Posterior vena cava (tissue), 2 donors: ENCODE measurements around the gene RB1. TPM values are rescaled to one million over a fixed set of nuclear protein-coding genes. Genes with fewer than 3 reads are reported as not detected.
A peak's percentile ranks its signal among the peaks of the same experiment; 100 is the strongest.
"Not testable (repeated sequence)": the region's sequence is repeated elsewhere in the genome, so short reads cannot be mapped to it uniquely, and the experiment has no call there.

ENCODE experiments used
- DNase-seq: peaks from one replicate; pipeline ENCODE4 v3.0.0-alpha.2; 2020; ENCODE audit warnings: low spot score
- intact Hi-C, 2 donors: fragments of 100-400 bp; cut with DNase I; formaldehyde crosslinking; loops; one replicate each; pipeline versions ENCODE4 v1.14.1 to v1.14.2; 2022 to 2023
- total RNA-seq, 2 donors: library from RNA; stranded (reverse); fragmentation: NEBNext Ultra II Directional; extraction: Animal tissue kit (Norgen Biotek cat#: 25700); gene quantifications; one replicate each; pipeline ENCODE4 v1.2.1, GENCODE V29; 2021
- donor health status: DM: yes; HTN: yes; CAD: no.
- donor health status: DM: yes; HTN: yes; CAD: no.

The RB1 gene
- total RNA-seq, 2 donors from 2014 or later, result 33.3 to 35.9 TPM

GRCh38 chr13:48431431-48431830 lies 127.9 kb downstream of the RB1 start:
- DNase-seq, result no peak
- intact Hi-C loops, result no loop called here

GRCh38 chr13:48431987-48432615 lies 128.6 kb downstream of the RB1 start:
- intact Hi-C loops, result no loop called here
- no peak for DNase-seq

GRCh38 chr13:48434200-48434599 lies 130.6 kb downstream of the RB1 start:
- no peak for DNase-seq
- intact Hi-C loops, result no loop called here

DNA sequence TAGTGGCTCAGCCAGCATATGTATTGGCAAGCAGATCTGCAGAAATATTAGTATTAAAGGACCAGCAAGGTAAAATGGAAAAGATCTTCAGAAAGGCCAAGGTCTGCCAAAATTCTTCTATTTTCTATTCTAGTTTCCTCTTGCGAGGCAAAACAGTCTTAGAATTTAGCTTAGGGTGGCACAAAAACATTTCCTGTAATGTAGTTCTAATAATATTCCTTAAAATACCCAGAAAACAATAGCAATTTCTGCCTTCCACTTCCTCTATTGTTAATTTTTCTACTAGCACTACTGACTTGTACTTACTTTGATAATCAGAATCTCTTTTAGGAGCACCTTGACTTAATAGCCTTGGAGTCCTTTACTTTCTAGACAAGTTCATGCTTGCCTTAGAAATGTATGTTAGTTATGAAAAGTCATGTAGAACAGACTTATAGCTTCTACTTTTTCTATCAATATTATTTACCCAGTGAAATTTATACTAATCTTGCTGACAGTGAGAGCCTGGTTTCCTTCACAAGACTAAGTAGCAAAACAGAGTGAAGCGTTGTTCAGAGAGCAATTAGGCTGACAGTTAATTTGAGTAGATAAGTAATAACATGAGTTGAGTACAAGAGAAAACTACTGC lies 133.2 kb downstream of the RB1 start:
- intact Hi-C loops, result no loop called here
- DNase-seq, result no peak

- peak; percentile 86 for DNase-seq
- intact Hi-C loops, result no loop called here
These were observed 133.8 kb downstream of the RB1 start for GRCh38 chr13:48437371-48437770.

GRCh38 chr13:48443442-48444208 lies 140.1 kb downstream of the RB1 start:
- no peak for DNase-seq
- intact Hi-C loops, result no loop called here

DNA sequence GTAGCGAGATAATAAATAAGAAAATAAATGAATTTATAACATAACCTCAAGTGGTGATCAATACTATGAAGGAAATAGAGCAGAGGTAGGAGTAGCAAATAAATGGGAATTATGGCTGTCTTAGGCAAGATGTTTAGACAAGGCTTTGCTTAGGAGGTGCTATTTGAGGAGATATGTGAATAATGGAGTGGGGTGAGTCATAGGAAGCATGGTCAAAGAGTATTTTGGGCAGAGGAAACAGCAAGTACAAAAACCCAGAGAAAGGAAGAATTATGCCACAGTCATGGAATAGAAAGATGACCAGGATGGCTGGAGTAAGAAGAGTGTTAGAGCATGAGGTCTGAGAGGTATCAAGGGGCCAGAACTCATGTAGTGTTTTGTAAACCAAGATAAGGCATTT lies 142.9 kb downstream of the RB1 start:
- intact Hi-C loops, result no loop called here
- DNase-seq, result no peak

DNA sequence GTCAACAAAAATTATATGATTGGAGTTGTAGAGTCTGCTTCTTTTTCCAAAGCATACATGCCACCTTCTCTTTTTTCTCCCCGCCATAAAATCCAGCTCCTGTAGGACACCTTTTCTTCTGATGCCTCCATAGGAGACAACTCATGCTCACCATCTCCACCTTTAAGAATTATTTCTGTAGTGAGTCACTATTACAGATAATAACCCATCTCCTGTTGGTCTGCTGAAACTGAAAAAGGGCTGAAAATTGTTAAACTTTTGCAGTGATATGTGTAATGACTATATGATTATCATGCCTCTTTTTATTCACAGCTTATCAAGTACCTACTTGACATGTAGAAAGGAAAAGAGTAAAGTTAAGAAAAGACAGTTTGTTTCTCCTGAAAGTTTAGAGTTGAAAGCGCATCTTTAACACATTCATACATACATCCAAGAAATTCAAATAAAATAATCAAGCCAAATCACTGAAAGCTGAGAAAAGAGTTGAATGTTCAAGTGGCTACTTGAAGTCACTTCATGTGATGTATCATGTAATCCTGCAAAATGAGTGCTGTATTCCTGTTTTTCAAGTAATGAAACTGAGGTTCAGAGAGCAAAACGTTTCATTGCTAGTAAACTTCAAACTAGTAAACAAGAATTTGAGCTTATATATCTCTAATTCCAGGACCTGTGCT lies 144.9 kb downstream of the RB1 start:
- intact Hi-C loops, result no loop called here
- DNase-seq, result no peak

DNA sequence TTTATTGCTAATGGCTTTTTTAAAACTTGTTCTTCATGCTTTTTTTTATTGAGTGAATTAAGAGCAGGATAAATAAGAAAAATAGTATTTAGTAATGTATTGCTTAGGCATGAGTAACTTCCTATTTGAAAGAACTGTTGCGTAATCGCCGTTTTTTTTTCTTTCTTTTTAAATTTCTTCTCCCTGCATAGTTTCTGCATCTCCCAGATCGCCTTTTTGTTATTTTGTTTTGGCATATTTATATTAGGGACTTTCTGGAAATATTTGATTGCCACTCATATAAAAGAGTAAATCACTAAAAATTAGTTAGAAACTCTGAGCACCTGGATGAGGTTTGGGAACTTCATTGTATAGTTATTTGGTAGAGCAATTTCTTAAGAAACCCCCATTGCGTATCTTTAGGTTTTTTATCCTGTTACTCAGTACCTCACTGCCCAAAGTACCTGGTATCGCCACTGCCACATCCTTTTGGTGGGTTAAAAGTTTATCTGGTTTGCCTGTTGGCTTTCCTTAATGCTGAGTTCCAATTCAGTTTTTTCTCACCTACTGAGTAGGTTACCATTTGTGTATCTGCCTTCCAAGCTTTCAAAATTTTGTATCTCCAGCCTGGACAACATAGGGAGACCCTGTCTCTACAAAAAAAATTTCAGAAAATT lies 145.5 kb downstream of the RB1 start:
- intact Hi-C loops, result no loop called here
- no peak for DNase-seq

- intact Hi-C loops, result loop anchor here in 1 of 2 donors (2.0 kb wide), 1 partner anchor 43 kb away; no protein-coding TSS in a partner anchor
- DNase-seq, result no peak
These were observed 146.1 kb downstream of the RB1 start for GRCh38 chr13:48449656-48450055.

DNA sequence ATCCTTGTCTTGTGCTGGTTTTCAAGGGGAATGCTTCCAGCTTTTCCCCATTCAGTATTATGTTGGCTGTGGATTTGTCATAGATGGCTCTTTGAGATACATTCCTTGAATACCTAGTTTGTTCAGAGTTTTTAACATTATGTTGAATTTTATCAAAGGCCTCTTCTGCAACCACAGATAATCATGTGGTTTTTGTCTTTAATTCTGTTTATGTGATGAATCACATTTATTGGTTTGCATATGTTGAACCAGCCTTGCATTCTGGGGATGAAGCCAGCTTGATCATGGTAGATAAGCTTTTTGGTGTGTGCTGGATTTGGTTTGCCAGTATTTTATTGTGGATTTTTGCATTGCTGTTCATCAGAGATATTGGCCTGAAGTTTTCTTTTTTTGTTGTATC lies 147.6 kb downstream of the RB1 start:
- intact Hi-C loops, result loop anchor here in 1 of 2 donors (2.0 kb wide), 1 partner anchor 42 kb away; no protein-coding TSS in a partner anchor
- DNase-seq, result not testable (repeated sequence)

GRCh38 chr13:48456546-48456945 lies 153.0 kb downstream of the RB1 start:
- peak; percentile 78 for DNase-seq
- intact Hi-C loops, result loop anchor here in 1 of 2 donors (1.0 to 2.0 kb wide), 2 partner anchors 32 to 50 kb away; no protein-coding TSS in a partner anchor

- intact Hi-C loops, result loop anchor here in 1 of 2 donors (2.0 kb wide), 1 partner anchor 49 kb away; no protein-coding TSS in a partner anchor
- no peak for DNase-seq
These were observed 154.2 kb downstream of the RB1 start for GRCh38 chr13:48457578-48458242.

DNA sequence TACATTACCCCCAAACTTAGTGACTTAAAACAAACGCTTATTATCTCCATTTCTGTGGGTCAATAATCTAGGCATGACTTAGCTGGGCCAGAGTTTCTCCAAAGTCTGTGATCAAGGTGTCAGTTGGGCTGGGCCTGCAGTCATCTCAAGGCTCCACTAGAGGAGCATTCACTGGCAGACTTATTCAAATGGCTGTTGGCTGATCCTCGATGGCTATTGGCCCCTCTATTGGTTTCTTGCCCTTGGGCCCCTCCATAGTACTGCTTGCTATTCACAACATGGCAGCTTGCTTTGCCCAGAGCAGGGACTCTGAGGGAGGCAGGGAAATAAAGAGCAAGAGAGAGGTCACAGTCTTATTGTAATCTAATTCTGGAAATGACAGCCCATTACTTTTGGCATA lies 171.7 kb downstream of the RB1 start:
- no peak for DNase-seq
- intact Hi-C loops, result no loop called here

- no peak for DNase-seq
- intact Hi-C loops, result no loop called here
These were observed 172.7 kb downstream of the RB1 start for GRCh38 chr13:48476215-48476614.

GRCh38 chr13:48476686-48477085 lies 173.1 kb downstream of the RB1 start:
- intact Hi-C loops, result no loop called here
- DNase-seq, result no peak

DNA sequence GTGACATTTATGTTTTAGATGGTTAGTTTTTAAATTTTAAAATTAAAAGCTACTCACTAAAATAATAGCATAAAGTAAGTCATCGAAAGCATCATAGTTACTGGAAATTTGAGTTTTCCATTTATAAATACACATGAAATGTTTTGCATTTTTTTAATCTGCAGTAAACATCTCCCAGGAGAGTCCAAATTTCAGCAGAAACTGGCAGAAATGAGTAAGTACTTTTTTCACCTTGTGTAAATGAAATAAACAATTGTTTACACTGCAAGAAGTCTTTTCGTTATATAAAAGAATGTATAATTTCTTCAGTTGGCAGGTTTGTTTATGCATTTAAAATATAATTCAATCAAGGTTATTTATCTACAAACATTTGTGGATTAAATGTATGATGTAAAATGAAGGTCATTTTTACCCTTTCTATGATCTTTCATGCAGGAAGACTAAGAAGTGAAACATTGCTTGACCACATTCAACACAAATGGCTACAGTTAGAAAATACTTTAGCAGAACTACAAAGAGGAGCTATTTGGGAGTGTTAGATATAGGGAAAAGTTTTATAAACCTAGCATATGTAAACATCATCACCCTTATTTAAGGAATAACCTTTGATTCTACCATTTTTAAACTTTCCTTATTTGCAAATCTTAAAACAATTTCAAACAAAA lies 173.8 kb downstream of the RB1 start:
- intact Hi-C loops, result no loop called here
- DNase-seq, result no peak

DNA sequence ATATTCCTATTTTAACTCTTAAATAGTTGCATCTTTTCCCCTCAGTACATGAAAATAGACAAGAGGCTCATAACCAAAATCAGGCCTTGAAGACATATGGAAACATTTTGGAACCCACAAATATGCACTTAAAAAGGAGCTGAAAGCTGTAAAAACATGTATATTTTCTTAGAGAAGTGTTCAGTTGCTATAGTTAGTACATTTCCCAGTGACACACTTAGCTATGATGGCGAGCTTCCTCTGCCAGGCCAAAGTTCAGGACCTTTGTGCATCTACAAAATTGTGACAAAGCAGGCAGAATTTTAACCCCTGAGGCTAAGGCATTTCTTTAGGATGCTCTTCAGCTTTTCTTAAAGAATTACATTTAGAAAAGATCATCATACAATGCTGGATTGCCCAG lies 174.8 kb downstream of the RB1 start:
- intact Hi-C loops, result no loop called here

More for the DNA sequence above, 174.8 kb downstream of the RB1 start:
- no peak for DNase-seq
